ENCODE measurements around the gene ROR2.
"Not testable (repeated sequence)": the region's sequence is repeated elsewhere in the genome, so short reads cannot be mapped to it uniquely, and the experiment has no call there.

Gene ROR2

GRCh38 chr9:91546574-91546973 lies 403.5 kb downstream of the ROR2 start:
- no peak for DNase-seq

DNA sequence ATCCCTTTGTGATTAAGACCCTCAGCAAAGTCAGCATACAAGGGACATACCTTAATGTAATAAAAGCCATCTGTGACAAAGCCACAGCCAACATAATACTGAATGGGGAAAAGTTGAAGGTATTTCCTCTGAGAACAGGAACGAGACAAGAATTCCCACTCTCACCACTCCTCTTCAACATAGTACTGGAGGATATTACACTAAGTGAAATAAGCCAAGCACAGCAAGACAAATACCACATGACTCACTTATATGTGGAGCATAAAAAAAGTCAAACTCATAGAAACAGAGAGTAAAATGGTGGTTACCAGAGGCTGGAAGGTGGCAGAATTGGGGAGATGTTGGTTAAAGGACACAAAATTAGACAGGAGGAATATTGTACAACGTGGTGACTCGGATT lies 408.3 kb downstream of the ROR2 start:
- no peak for DNase-seq

DNA sequence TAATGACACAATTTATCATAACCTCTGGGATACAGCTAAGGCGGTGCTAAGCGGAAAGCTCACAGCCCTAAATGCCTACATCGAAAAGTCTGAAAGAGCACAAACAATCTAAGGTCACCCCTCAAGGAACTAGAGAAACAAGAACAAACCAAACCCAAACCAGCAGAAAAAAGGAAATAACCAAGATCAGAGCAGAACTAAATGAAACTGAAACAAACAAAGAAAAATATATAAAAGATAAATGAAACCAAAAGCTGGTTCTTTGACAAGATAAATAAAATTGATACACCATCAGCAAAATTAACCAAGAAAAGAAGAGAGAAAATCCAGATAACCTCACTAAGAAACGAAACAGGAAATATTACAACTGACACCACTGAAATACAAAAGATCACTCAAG lies 409.5 kb downstream of the ROR2 start:
- DNase-seq: not testable (repeated sequence)

DNA sequence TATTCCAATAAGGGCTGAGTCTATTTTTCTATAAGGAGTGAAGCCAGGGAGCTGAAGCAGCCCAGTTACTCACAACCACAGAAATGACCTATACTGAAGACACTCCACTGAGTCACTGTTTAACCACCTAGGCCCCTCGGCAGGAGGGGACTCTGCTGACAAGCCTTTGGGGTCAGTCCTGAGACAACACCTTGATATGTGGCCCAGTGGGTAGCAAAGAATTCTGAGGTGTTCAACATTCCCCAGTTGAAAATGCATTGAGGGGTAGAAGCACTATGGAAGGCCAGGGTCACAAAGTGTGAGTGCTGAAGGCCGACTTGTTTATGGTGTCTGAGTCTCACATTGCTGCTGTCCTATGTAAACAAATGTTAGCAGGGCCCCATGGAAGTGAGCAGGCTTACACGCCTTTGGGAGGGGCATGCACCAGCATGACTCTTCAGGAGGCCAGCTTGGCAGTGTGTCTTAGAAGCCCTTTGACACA lies 413.8 kb downstream of the ROR2 start:
- DNase-seq: no peak

- no peak for DNase-seq
Measured at GRCh38 chr9:91534374-91534773, 415.7 kb downstream of the ROR2 start.

- DNase-seq: no peak
Measured at GRCh38 chr9:91533382-91533781, 416.6 kb downstream of the ROR2 start.

DNA sequence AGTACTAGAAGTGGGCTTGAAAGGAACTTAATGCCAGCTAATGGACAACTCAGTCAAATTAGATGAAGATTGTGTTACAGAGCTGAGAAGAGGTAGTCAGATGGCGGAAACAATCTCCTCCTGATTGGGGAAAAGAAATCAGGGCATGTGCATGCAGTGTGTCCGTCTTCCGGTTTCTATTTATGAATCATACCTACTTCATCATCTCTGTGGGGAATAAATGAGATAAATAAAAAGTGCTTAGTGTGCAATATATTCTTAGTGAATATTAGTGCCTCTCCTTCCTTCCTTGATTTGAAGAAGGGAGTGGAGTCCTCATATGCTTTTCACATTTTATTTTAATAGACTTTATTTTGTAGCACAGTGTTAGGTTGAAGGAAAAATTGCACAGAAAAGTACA lies 417.7 kb downstream of the ROR2 start:
- DNase-seq: no peak

DNA sequence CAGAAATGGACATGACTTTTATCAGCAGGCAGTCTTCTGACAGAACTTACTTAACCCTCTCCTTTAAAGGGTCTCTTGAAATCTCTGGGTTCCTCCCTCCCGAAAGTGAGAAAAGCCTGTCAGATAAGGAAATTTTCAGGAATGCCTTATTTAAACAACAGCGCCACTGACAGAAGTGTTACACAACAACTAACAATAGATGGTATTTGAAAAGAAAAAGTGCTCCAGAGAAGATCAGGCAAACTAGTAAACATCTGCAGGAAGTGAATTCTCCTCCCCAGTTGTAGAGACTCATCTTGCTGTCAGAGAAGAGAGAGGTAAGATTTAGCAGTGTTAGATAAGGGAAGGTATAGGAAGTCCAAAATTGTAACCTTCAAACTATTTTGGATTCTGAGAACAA lies 419.2 kb downstream of the ROR2 start:
- DNase-seq: no peak

GRCh38 chr9:91522481-91522880 lies 427.5 kb downstream of the ROR2 start:
- no peak for DNase-seq

DNA sequence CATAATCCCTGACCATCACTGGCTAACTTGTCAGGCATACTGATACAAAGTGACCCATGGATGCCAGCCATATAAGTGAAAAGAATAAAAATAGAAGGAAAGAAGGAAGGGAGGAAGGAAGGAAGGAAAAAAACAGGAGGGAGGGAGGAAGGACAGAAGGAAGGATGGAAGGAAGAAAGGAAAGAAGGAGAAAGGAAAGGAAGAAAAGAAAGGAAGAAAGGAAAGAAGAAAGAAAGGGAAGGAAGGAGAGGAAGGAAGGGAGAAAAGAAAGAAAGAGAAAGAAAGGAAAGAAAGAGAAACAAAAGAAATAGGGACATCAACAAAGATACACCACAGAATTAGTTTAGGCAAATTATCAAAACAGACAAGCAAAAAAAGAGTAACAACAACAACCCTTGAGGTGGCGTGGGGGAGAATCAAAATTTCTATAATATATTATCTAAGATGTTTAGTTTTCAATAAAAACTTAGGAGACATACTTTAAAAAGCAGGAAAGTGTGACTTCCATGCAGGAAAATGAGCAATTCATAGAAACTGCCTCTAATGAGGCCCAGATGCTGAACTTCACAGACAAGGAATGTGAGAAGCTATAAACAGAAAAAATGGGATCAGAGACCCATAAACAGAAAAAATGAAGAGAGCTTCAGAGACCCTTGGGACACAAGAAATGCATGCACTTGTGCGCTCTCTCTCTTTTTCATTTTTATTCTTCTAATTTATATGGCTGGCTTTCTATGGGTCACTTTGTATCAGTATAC lies 430.3 kb downstream of the ROR2 start:
- DNase-seq: no peak

GRCh38 chr9:91518462-91518861 lies 431.6 kb downstream of the ROR2 start:
- DNase-seq: no peak

- DNase-seq: no peak
Measured at GRCh38 chr9:91517801-91518200, 432.2 kb downstream of the ROR2 start.

DNA sequence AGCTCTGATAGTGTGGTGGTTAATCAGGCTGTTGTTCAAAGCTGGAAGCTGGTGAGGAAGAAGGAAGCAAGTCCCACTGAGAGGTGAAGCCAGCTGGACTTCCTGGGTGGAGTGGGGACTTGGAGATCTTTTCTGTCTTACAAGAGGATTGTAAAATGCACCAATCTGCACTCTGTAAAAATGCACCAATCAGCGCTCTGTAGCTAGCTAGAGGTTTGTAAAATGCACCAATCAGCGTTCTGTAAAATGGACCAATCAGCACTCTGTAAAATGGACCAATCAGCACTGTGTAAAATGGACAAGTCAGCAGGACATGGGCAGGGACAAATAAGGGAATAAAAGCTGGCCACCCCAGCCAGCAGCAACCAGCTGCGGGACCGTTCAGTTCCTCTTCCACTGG lies 432.7 kb downstream of the ROR2 start:
- DNase-seq: not testable (repeated sequence)

GRCh38 chr9:91516777-91517176 lies 433.3 kb downstream of the ROR2 start:
- no peak for DNase-seq

DNA sequence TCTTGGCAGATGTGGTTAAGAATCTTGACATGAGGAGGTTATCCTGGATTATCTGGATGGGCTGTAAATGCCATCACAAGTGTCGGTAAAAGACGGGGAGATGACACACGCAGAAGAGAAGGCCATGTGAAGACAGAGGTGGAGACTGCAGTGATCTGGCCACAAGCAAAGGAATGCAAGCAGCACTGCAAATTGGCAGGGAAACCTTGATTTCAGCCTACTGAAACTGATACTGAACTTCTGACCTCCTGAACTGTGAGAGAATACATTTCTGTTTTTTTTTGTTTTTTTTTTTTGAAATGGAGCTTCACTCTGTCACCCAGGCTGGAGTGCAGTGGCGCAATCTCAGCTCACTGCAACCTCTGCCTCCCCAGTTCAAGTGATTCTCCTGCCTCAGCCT lies 433.9 kb downstream of the ROR2 start:
- DNase-seq: no peak

GRCh38 chr9:91515074-91515687 lies 434.8 kb downstream of the ROR2 start:
- no peak for DNase-seq
